Duodenal mucosa (tissue), 2 donors: ENCODE measurements around the gene PTPN2.

Experiments used
- H3K27ac ChIP-seq: one replicate; pipeline ENCODE4 v1.7.0; 2013; ENCODE audit warnings: low read depth, low read length
- H3K27me3 ChIP-seq, 2 donors: one replicate each; pipeline ENCODE4 v1.7.0; 2013; ENCODE audit warnings: low read length in 2 of 2, control low read depth in 1 of 2; ENCODE audit not compliant: insufficient read depth in 2 of 2, control insufficient read depth in 1 of 2
- H3K36me3 ChIP-seq, 2 donors: one replicate each; pipeline ENCODE4 v1.7.0; 2013; ENCODE audit warnings: low read length in 2 of 2, control low read depth in 1 of 2; ENCODE audit not compliant: insufficient read depth in 2 of 2, control insufficient read depth in 1 of 2
- H3K4me1 ChIP-seq, 2 donors: one replicate each; pipeline ENCODE4 v1.7.0; 2013; ENCODE audit warnings: low read length in 2 of 2, control low read depth in 1 of 2; ENCODE audit not compliant: insufficient read depth in 2 of 2, control insufficient read depth in 1 of 2
- H3K4me3 ChIP-seq, 2 donors: one replicate each; pipeline ENCODE4 v1.7.0; 2013; ENCODE audit warnings: low read length in 2 of 2, low read depth in 1 of 2
- H3K9ac ChIP-seq, 2 donors: one replicate each; pipeline ENCODE4 v1.7.0; 2013; ENCODE audit warnings: low read length in 2 of 2, low read depth in 1 of 2
- H3K9me3 ChIP-seq, 2 donors: one replicate each; pipeline ENCODE4 v1.7.0; 2013; ENCODE audit warnings: low read length in 2 of 2, control low read depth in 1 of 2; ENCODE audit not compliant: control insufficient read depth in 1 of 2

Gene PTPN2

DNA sequence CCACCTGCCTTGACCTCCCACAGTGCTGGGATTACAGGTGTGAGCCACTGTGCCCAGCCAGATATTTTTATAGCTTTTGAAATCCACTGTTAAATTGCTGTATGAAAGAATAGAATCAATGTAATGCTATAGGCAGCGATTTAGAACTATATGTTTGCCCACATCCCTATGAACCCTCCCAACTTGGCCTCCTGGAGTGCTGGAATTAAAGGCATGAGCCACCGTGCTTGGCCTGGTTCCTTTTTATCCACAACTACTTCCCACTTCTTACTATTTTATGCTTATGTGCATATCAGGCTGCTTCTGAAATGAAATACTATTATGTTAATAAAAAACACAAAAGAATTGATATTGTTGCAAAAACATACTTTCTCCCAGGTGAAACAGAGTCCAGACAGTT, 11.6 kb upstream of the PTPN2 start:
- H3K27ac ChIP-seq: no peak overlapping the region
- no peaks in the 10 kb centered on the region for H3K36me3 ChIP-seq
- no peaks in the 10 kb centered on the region for H3K9me3 ChIP-seq
- no peak overlapping the region for H3K4me3 ChIP-seq
- peaks cover 0 to 7% of the 10 kb centered on the region in 2 donors for H3K4me1 ChIP-seq
- H3K27me3 ChIP-seq: peaks cover 0 to 3% of the 10 kb centered on the region in 2 donors
- H3K9ac ChIP-seq: no peak overlapping the region

GRCh38 chr18:12895014-12895413, 11.0 kb upstream of the PTPN2 start:
- H3K36me3 ChIP-seq: no peaks in the 10 kb centered on the region
- no peak overlapping the region for H3K9ac ChIP-seq
- peaks cover 0 to 7% of the 10 kb centered on the region in 2 donors for H3K4me1 ChIP-seq
- peaks cover 0 to 3% of the 10 kb centered on the region in 2 donors for H3K9me3 ChIP-seq
- H3K27ac ChIP-seq: no peak overlapping the region
- H3K27me3 ChIP-seq: peaks cover 0 to 3% of the 10 kb centered on the region in 2 donors
- H3K4me3 ChIP-seq: no peak overlapping the region

DNA sequence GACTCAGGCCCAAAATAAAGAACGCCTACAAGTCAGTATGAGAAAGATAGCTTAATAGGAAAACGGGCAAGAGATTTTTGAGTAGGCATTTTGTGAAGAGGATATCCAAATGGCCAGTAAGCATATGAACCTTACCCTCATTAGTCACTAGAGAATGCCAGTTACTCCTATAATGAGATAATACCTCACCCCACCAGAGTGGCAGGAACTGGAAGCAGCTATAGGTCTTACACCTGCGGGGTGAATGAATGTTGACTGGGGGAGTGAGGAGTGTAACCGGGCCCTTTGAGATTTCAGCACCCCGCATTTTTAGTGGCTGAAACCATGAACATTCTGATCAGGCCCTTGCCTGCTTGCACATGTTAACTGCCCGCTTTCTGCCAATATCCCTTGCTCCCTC, 7.5 kb upstream of the PTPN2 start:
- no peak overlapping the region for H3K9ac ChIP-seq
- peaks cover 0 to 3% of the 10 kb centered on the region in 2 donors for H3K9me3 ChIP-seq
- peaks cover 0 to 7% of the 10 kb centered on the region in 2 donors for H3K4me1 ChIP-seq
- no peak overlapping the region for H3K27ac ChIP-seq
- H3K27me3 ChIP-seq: peaks cover 0 to 3% of the 10 kb centered on the region in 2 donors
- no peaks in the 10 kb centered on the region for H3K36me3 ChIP-seq
- no peak overlapping the region for H3K4me3 ChIP-seq

GRCh38 chr18:12890964-12891363, 6.9 kb upstream of the PTPN2 start:
- Histone ChIP-seq H3K9ac (no peak overlapping the region), H3K4me1 (peaks cover 0 to 7% of the 10 kb centered on the region in 2 donors), H3K4me3 (no peak overlapping the region), H3K9me3 (peaks cover 0 to 3% of the 10 kb centered on the region in 2 donors), H3K27me3 (peaks cover 0 to 3% of the 10 kb centered on the region in 2 donors), H3K36me3 (no peaks in the 10 kb centered on the region), H3K27ac (no peak overlapping the region)

DNA sequence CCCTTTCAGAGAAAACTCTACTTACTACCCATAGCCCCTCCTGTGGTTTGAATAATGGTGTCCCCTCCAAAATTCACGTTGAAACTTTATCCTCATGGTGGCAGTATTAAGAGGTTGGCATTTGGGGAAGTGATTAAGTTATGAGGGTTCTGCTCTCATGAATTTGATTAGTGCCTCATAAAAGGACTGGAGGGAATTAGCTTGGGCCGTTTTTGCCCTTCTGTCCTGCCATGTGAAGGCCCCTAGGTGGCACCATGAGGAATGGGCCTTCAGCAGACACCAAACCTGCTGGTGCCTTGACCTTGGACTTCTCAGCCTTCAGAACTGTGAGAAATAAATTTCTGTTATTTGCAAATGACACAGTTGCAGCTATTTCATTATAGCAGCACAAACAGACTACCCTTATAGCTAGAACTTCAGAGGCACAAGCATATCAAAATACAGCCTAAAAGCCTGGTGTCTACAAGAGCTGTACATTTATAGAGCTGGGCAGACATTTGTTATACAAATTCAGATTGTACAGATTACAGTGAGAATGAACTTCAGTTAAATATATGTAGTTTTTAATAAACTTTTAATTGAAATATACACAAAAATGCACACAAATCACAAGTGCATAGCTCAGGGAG, 2.6 kb upstream of the PTPN2 start:
- Histone ChIP-seq H3K36me3 (no peaks in the 10 kb centered on the region), H3K9me3 (peaks cover 0 to 3% of the 10 kb centered on the region in 2 donors), H3K4me3 (no peak overlapping the region), H3K9ac (no peak overlapping the region), H3K27ac (no peak overlapping the region), H3K27me3 (no peaks in the 10 kb centered on the region), H3K4me1 (peaks cover 14 to 23% of the 10 kb centered on the region in 2 donors)

GRCh38 chr18:12885500-12885899, 1.5 kb upstream of the PTPN2 start:
- Histone ChIP-seq H3K27ac (no peak overlapping the region), H3K9me3 (peaks cover 0 to 2% of the 10 kb centered on the region in 2 donors), H3K4me3 (no peak overlapping the region), H3K9ac (no peak overlapping the region), H3K4me1 (peaks cover 24 to 26% of the 10 kb centered on the region in 2 donors), H3K27me3 (no peaks in the 10 kb centered on the region), H3K36me3 (no peaks in the 10 kb centered on the region)

GRCh38 chr18:12884406-12885323, 628 bp upstream of the PTPN2 start:
- H3K4me3 ChIP-seq: peak overlapping the region; percentile 70 to 86
- peak overlapping the region; percentile 77 for H3K27ac ChIP-seq
- no peaks in the 10 kb centered on the region for H3K27me3 ChIP-seq
- no peaks in the 10 kb centered on the region for H3K36me3 ChIP-seq
- H3K4me1 ChIP-seq: peaks cover 30 to 35% of the 10 kb centered on the region in 2 donors
- peak overlapping the region; percentile 65 to 69 for H3K9ac ChIP-seq
- H3K9me3 ChIP-seq: no peaks in the 10 kb centered on the region

- Histone ChIP-seq H3K9ac (peak overlapping the region; percentile 85 to 91), H3K9me3 (no peaks in the 10 kb centered on the region), H3K4me3 (peak overlapping the region; percentile 83 to 92), H3K27ac (peak overlapping the region; percentile 100), H3K4me1 (peaks cover 35 to 37% of the 10 kb centered on the region in 2 donors), H3K36me3 (no peaks in the 10 kb centered on the region), H3K27me3 (no peaks in the 10 kb centered on the region)
Observed at GRCh38 chr18:12883372-12883683, 709 bp downstream of the PTPN2 start.

DNA sequence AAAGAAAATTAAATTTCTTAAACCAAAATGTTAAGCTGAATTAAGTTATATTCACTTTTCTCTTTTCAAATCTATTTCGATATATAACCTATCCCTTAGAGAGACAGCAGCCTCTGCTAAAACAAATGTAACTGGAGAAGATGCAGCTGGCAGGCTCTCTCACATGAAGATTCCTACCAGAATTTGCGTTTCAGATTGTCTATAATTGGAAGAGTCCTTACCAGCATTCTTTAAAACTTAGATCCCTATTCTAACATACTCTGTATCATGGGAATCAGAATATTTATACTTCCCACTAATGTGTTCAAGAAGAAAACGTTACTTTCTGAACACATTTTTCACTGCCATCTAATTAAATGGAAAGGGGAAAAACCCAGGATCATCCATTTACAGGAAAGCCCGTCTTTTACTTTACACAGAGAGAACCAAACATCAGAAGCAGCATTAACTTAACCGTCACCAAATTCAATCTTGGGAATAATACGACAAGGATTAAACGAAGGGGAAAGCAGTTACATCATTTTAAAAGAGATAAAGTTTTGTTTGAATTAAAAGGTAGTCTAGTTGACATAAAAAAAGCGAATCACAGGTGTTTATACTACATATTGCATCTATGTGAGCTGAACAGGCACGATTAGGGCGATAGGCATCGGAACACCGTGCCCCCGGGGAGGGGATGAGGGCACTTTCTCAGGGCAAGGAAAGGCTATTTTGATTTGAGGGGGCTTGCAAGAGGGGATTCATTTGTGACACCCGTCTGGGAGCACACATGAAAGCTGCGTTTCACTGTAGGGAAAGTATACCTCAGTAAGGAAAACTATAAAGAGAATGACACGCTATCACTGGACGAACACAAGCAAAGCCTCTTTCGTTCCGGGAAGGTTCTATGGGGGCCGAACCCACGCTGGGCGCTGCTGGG, 1.3 kb downstream of the PTPN2 start:
- H3K9me3 ChIP-seq: no peaks in the 10 kb centered on the region
- H3K27ac ChIP-seq: peak overlapping the region; percentile 100
- H3K9ac ChIP-seq: peak overlapping the region; percentile 85 to 91
- H3K36me3 ChIP-seq: no peaks in the 10 kb centered on the region
- H3K4me1 ChIP-seq: peaks cover 35 to 37% of the 10 kb centered on the region in 2 donors
- H3K27me3 ChIP-seq: no peaks in the 10 kb centered on the region
- peak overlapping the region; percentile 83 to 92 for H3K4me3 ChIP-seq
